ENCODE measurements around the gene CDK14. TPM values are rescaled to one million over a fixed set of nuclear protein-coding genes. Genes with fewer than 3 reads are reported as not detected.

The CDK14 gene
- total and polyA plus RNA-seq, 10 of the 15 experiments (the other 5 are each of a cell fraction or from before 2014, with no cell fraction given): 6.5 to 61.3 (median 24.2) TPM

DNA sequence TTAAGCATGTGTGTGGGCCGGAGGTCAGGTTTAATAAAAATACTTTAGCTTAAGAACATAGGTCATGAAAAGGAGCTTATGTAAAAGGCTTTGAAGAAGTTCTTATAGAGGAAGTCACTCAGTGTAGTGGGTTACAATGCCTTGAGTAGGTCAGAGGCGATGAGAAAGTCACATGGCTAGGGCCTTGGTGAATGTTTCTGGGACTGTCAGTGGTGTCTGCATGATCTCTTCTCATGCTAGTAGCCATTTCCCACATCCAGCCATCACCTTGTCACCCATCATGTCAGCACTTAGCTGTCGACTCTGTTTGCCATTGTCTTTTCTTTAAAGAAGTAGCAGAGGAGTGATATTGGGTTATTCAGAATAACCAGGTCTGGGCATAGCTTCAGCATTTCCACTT, 236.6 kb downstream of the CDK14 start (continued):
- TF ChIP-seq FOXM1 (IDR thresholded peaks at IDR 0.05; ENCODE audit: low read depth, low read length): no peak
- no peak for TF ChIP-seq NBN (IDR thresholded peaks at IDR 0.05)
- TF ChIP-seq, protein P1, sequence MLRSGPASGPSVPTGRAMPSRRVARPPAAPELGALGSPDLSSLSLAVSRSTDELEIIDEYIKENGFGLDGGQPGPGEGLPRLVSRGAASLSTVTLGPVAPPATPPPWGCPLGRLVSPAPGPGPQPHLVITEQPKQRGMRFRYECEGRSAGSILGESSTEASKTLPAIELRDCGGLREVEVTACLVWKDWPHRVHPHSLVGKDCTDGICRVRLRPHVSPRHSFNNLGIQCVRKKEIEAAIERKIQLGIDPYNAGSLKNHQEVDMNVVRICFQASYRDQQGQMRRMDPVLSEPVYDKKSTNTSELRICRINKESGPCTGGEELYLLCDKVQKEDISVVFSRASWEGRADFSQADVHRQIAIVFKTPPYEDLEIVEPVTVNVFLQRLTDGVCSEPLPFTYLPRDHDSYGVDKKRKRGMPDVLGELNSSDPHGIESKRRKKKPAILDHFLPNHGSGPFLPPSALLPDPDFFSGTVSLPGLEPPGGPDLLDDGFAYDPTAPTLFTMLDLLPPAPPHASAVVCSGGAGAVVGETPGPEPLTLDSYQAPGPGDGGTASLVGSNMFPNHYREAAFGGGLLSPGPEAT (IDR thresholded peaks at IDR 0.05; ENCODE audit: low read depth): no peak
- no peak for TF ChIP-seq MEF2B (IDR thresholded peaks at IDR 0.05; ENCODE audit: partially characterized antibody, poor library complexity, severe bottlenecking)
- TF ChIP-seq STAT1 (conservative IDR thresholded peaks at IDR 0.05): no peak
- no peak for TF ChIP-seq TCF7 (IDR thresholded peaks at IDR 0.05; ENCODE audit: borderline replicate concordance)
- no peak for TF ChIP-seq E2F4 (IDR thresholded peaks at IDR 0.05; ENCODE audit: low read depth, low read length)
- TF ChIP-seq CHD2 (IDR thresholded peaks at IDR 0.05; ENCODE audit: borderline replicate concordance, low read depth, low read length): no peak

GRCh38 chr7:90833443-90833842, 237.3 kb downstream of the CDK14 start:
- BruUV-seq (replicated peaks): no TSS peak

More at GRCh38 chr7:90833443-90833842, 237.3 kb downstream of the CDK14 start:
- H3K4me1 ChIP-seq (ENCODE audit: control insufficient read depth, insufficient read depth, low read length): no peaks in the 10 kb centered on the region
- peaks cover 8% of the 10 kb centered on the region; the same call in 2 of the 3 replicates for H3K9me3 ChIP-seq (replicated peaks; ENCODE audit: control insufficient read depth, insufficient read depth, low read length)
- intact Hi-C loops (cut with micrococcal nuclease; ENCODE audit: unreplicated experiment): no loop called here
- TF ChIP-seq CTCF (IDR thresholded peaks at IDR 0.05 in 2 of 3, conservative IDR thresholded peaks at IDR 0.05 in 1 of 3; ENCODE audit: control insufficient read depth in 2 of 3, extremely low read depth in 1 of 3, insufficient read depth in 1 of 3, low read depth in 3 of 3, low read length in 3 of 3) (no peak), RBBP5 (conservative IDR thresholded peaks at IDR 0.05) (no peak), HDAC2 (IDR thresholded peaks at IDR 0.05) (no peak)
- CTCF ChIA-PET: interaction anchor here (1.6 kb wide), 1 partner anchor 378 kb away, joined by 3 read pairs; no protein-coding TSS in a partner anchor
- FAIRE-seq (no peak), DNase-seq (ENCODE audit: low read depth, low spot score) (no peak), ATAC-seq (no peak)
- POLR2A ChIA-PET: interaction anchor here (0.5 kb wide), 1 partner anchor 14 kb away, joined by 3 read pairs; no protein-coding TSS in a partner anchor
- H3K36me3 ChIP-seq (ENCODE audit: control insufficient read depth in 2 of 2, insufficient read depth in 2 of 2, low read length in 1 of 2): peaks cover 0 to 2% of the 10 kb centered on the region in 2 experiments; a peak in 2 of 4 replicates
- no peaks in the 10 kb centered on the region for H3K79me2 ChIP-seq (ENCODE audit: control insufficient read depth, insufficient read depth, low read length)
- no peaks in the 10 kb centered on the region for H3K27me3 ChIP-seq (replicated peaks in 1 of 2; ENCODE audit: control insufficient read depth in 2 of 2, insufficient read depth in 2 of 2, low read length in 1 of 2)
- H3K4me2 ChIP-seq (ENCODE audit: control insufficient read depth, insufficient read depth): no peak overlapping the region
- H2AFZ ChIP-seq (ENCODE audit: control insufficient read depth, low read depth, low read length): no peak overlapping the region
- RAD21 ChIA-PET (ENCODE audit: unreplicated experiment): interaction anchor here (0.5 to 0.8 kb wide), 3 partner anchors 31 to 202 kb away, joined by 3 to 4 read pairs (median 3); no protein-coding TSS in a partner anchor
- SMC1A ChIA-PET (ENCODE audit: uncharacterized antibody, unreplicated experiment): interaction anchor here (1.0 to 1.6 kb wide), 3 partner anchors 9 to 98 kb away, joined by 3 to 5 read pairs (median 4); no protein-coding TSS in a partner anchor
- H3K4me3 ChIP-seq: no peak overlapping the region
- 84% methylated on average over 1 of the region's 1 CpG for WGBS (ENCODE audit: insufficient coverage, insufficient replicate concordance, low lambda C conversion rate, missing lambda C conversion rate)
- no peaks in the 10 kb centered on the region for H4K20me1 ChIP-seq (ENCODE audit: control insufficient read depth, insufficient read depth)
- no peak overlapping the region for H3K9ac ChIP-seq (ENCODE audit: control insufficient read depth, insufficient read depth, low read length)
- in situ Hi-C loops (cut with MboI): no loop called here
- H3K27ac ChIP-seq (ENCODE audit: control insufficient read depth, insufficient read depth): no peak overlapping the region

All from GM12878 (cell line).